Neural cell (in vitro differentiated cells): ENCODE data around the gene DOCK2. TPM values are rescaled to one million over a fixed set of nuclear protein-coding genes. Genes with fewer than 3 reads are reported as not detected.

Experiments used
- H2AFZ ChIP-seq: fragments of 200-600, 300-800 bp; sonication (generic), shearing (Covaris generic); 2 replicates; pipeline ENCODE4 v1.6.0; 2014; ENCODE audit warnings: low read depth, mild to moderate bottlenecking, antibody characterized with exemption, low read length, moderate library complexity
- H3F3A ChIP-seq: fragments of 200-600 bp; shearing (Covaris generic); 2 replicates; pipeline ENCODE4 v1.6.1; 2016; ENCODE audit warnings: mild to moderate bottlenecking, moderate library complexity, mixed read lengths, antibody characterized with exemption, low read length; ENCODE audit not compliant: insufficient read depth, poor library complexity, severe bottlenecking
- H3K27ac ChIP-seq: fragments of 200-600, 300-800 bp; sonication (generic), shearing (Covaris generic); 2 replicates; pipeline ENCODE4 v1.5.1; 2014; ENCODE audit warnings: mild to moderate bottlenecking, low read length, moderate library complexity
- H3K27me3 ChIP-seq: fragments of 300-800, 200-600 bp; sonication (generic), shearing (Covaris generic); 2 replicates; pipeline ENCODE4 v1.6.0; 2014; ENCODE audit warnings: mild to moderate bottlenecking, low read depth, low read length, moderate library complexity; ENCODE audit not compliant: insufficient read depth
- H3K36me3 ChIP-seq: fragments of 300-800, 200-600 bp; sonication (generic), shearing (Covaris generic); 2 replicates; pipeline ENCODE4 v1.5.1; 2014; ENCODE audit warnings: mild to moderate bottlenecking, antibody characterized with exemption, low read length, moderate library complexity; ENCODE audit not compliant: insufficient read depth
- H3K4me2 ChIP-seq: fragments of 300-800, 200-600 bp; sonication (generic), shearing (Covaris generic); 2 replicates; pipeline ENCODE4 v1.6.0; 2014; ENCODE audit warnings: mild to moderate bottlenecking, low read length
- H3K4me3 ChIP-seq: fragments of 300-800, 200-600 bp; sonication (generic), shearing (Covaris generic); 2 replicates; pipeline ENCODE4 v1.5.1; 2014; ENCODE audit warnings: mild to moderate bottlenecking, low read length, moderate library complexity
- H3K79me2 ChIP-seq: fragments of 200-600 bp; shearing (Covaris generic); replicated peaks from 2 replicates; pipeline ENCODE4 v1.6.0; 2014; ENCODE audit warnings: mild to moderate bottlenecking, low read length, moderate library complexity; ENCODE audit not compliant: insufficient read depth
- H3K9ac ChIP-seq: fragments of 300-800, 200-600 bp; sonication (generic), shearing (Covaris generic); 2 replicates; pipeline ENCODE4 v1.6.1; 2016; ENCODE audit warnings: mild to moderate bottlenecking, low read length, mixed read lengths
- H3K9me2 ChIP-seq: fragments of 200-600 bp; shearing (Covaris generic); 2 replicates; pipeline ENCODE4 v1.6.1; 2016; ENCODE audit warnings: mild to moderate bottlenecking, low read length, mixed read lengths; ENCODE audit not compliant: insufficient read depth
- H3K9me3 ChIP-seq: fragments of 200-600, 300-800 bp; sonication (generic), shearing (Covaris generic); 2 replicates; pipeline ENCODE4 v1.6.1; 2016; ENCODE audit warnings: mild to moderate bottlenecking, mixed run types, low read length, moderate library complexity, mixed read lengths
- H4K20me1 ChIP-seq: fragments of 200-600 bp; shearing (Covaris generic); 2 replicates; pipeline ENCODE4 v1.6.1; 2016; ENCODE audit warnings: mild to moderate bottlenecking, mixed run types; ENCODE audit not compliant: insufficient read depth
- EP300 ChIP-seq: fragments of 450-650 bp; conservative IDR thresholded peaks from 2 replicates; pipeline ENCODE4 v1.6.1; 2014; ENCODE audit warnings: antibody characterized with exemption, mild to moderate bottlenecking, moderate library complexity; ENCODE audit not compliant: poor library complexity, severe bottlenecking
- EZH2 ChIP-seq: fragments of 200-600, 300-800 bp; shearing (Covaris generic), sonication (generic); IDR thresholded peaks from 2 replicates; pipeline ENCODE4 v1.6.1; 2014; ENCODE audit warnings: antibody characterized with exemption, low read length, borderline replicate concordance, mild to moderate bottlenecking; ENCODE audit not compliant: insufficient read depth, poor library complexity, severe bottlenecking
- MXI1 ChIP-seq: fragments of 450-650 bp; conservative IDR thresholded peaks from 2 replicates; pipeline ENCODE4 v1.6.1; 2014; ENCODE audit warnings: antibody characterized with exemption, mild to moderate bottlenecking; ENCODE audit not compliant: poor library complexity, severe bottlenecking
- POLR2AphosphoS5 ChIP-seq: IDR thresholded peaks from 2 replicates; pipeline ENCODE4 v1.6.1; 2012
- RAD21 ChIP-seq: fragments of 450-650 bp; conservative IDR thresholded peaks from 2 replicates; pipeline ENCODE4 v1.6.1; 2014; ENCODE audit warnings: antibody characterized with exemption, mild to moderate bottlenecking, moderate library complexity
- SMC3 ChIP-seq: fragments of 450-650 bp; conservative IDR thresholded peaks from 2 replicates; pipeline ENCODE4 v1.6.1; 2014; ENCODE audit warnings: antibody characterized with exemption, mild to moderate bottlenecking, moderate library complexity; ENCODE audit not compliant: poor library complexity
- TAF1 ChIP-seq: IDR thresholded peaks from 2 replicates; pipeline ENCODE4 v1.6.1; 2012; ENCODE audit warnings: low read depth
- polyA plus RNA-seq: library from polyadenylated mRNA; depleted of rRNA; stranded (reverse); fragments of >200 nt; gene quantifications from 2 replicates; pipeline ENCODE4 v1.2.3, GENCODE V29; 2014
- TF ChIP-seq, protein P1 (sequence below): fragments of 450-650 bp; IDR thresholded peaks from 2 replicates; pipeline ENCODE4 v1.5.1; 2014; ENCODE audit warnings: antibody characterized with exemption, mild to moderate bottlenecking, moderate library complexity; ENCODE audit not compliant: poor library complexity, severe bottlenecking
- TF ChIP-seq, protein P2 (sequence below): IDR thresholded peaks from 2 replicates; pipeline ENCODE4 v1.6.1; 2012; ENCODE audit warnings: borderline replicate concordance

Gene DOCK2
- polyA plus RNA-seq, 1 donor from 2014 or later: 0.15 TPM

DNA sequence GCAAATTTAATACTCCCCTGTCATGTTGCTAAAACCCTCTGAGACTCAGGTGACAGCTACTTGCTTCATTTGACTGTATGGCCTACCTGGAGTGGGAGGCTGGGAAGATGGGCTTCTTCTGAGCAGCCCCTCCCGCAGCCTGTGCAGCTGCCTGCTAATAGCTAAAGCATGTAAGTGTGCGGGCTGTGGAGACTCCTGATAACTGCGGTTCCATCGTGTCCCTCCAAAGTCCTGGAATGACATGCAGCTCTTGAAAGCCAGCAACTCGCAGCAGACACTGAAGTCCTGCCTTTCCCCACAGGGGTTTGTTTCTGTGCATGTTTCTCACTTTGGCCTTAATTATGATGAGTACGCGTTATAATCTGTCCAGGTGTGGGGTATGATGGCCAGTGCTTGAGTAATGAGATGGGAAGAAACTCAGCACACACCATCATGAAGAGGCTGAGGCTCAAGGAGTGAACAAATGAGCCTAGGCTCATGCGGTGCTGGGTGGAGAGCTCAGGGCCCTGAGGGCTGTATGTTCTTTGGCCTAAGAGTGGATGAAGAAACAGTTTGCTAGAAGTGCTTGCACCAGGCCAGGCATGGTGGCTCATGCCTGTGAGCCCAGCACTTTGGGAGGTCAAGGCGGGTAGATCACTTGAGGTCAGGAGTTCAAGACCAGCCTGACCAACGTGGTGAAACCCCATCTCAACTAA lies 119.1 kb downstream of the DOCK2 start:
- TF ChIP-seq MXI1 (no peak), EZH2 (no peak), TAF1 (no peak), SMC3 (no peak), EP300 (no peak), POLR2AphosphoS5 (no peak), RAD21 (no peak)
- TF ChIP-seq, protein P1, sequence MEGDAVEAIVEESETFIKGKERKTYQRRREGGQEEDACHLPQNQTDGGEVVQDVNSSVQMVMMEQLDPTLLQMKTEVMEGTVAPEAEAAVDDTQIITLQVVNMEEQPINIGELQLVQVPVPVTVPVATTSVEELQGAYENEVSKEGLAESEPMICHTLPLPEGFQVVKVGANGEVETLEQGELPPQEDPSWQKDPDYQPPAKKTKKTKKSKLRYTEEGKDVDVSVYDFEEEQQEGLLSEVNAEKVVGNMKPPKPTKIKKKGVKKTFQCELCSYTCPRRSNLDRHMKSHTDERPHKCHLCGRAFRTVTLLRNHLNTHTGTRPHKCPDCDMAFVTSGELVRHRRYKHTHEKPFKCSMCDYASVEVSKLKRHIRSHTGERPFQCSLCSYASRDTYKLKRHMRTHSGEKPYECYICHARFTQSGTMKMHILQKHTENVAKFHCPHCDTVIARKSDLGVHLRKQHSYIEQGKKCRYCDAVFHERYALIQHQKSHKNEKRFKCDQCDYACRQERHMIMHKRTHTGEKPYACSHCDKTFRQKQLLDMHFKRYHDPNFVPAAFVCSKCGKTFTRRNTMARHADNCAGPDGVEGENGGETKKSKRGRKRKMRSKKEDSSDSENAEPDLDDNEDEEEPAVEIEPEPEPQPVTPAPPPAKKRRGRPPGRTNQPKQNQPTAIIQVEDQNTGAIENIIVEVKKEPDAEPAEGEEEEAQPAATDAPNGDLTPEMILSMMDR: no peak
- TF ChIP-seq, protein P2, sequence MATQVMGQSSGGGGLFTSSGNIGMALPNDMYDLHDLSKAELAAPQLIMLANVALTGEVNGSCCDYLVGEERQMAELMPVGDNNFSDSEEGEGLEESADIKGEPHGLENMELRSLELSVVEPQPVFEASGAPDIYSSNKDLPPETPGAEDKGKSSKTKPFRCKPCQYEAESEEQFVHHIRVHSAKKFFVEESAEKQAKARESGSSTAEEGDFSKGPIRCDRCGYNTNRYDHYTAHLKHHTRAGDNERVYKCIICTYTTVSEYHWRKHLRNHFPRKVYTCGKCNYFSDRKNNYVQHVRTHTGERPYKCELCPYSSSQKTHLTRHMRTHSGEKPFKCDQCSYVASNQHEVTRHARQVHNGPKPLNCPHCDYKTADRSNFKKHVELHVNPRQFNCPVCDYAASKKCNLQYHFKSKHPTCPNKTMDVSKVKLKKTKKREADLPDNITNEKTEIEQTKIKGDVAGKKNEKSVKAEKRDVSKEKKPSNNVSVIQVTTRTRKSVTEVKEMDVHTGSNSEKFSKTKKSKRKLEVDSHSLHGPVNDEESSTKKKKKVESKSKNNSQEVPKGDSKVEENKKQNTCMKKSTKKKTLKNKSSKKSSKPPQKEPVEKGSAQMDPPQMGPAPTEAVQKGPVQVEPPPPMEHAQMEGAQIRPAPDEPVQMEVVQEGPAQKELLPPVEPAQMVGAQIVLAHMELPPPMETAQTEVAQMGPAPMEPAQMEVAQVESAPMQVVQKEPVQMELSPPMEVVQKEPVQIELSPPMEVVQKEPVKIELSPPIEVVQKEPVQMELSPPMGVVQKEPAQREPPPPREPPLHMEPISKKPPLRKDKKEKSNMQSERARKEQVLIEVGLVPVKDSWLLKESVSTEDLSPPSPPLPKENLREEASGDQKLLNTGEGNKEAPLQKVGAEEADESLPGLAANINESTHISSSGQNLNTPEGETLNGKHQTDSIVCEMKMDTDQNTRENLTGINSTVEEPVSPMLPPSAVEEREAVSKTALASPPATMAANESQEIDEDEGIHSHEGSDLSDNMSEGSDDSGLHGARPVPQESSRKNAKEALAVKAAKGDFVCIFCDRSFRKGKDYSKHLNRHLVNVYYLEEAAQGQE: no peak

DNA sequence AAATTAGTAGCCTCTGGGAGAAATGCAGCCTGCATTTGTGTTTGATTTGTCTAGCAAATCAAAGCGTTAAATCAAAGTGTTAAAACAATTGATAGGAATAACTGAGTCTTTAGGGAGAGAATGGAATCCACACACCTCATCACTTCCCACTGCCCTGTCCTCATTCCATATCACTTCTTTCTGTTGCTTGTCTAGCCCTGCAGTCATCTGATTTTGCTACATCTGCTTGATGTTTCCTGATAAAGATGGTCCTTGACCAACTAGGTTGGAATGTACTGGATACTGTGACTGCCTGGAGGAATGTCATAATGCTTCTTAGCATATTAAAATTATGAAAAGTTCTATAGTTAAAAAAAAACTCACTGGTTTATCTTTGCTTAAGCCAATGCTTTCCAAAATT lies 119.9 kb downstream of the DOCK2 start:
- Histone ChIP-seq H3K27me3 (no peaks in the 10 kb centered on the region), H4K20me1 (no peaks in the 10 kb centered on the region), H3K9me2 (no peaks in the 10 kb centered on the region), H3K4me3 (no peak overlapping the region), H3F3A (no peaks in the 10 kb centered on the region), H3K9me3 (no peaks in the 10 kb centered on the region), H2AFZ (no peak overlapping the region), H3K79me2 (no peaks in the 10 kb centered on the region), H3K9ac (no peak overlapping the region), H3K36me3 (no peaks in the 10 kb centered on the region), H3K4me2 (no peak overlapping the region), H3K27ac (no peak overlapping the region)
- no peak for TF ChIP-seq TAF1
- TF ChIP-seq POLR2AphosphoS5: no peak
- no peak for TF ChIP-seq EZH2
- TF ChIP-seq, protein P2: no peak
- no peak for TF ChIP-seq SMC3
- no peak for TF ChIP-seq RAD21
- TF ChIP-seq MXI1: no peak
- TF ChIP-seq, protein P1: no peak
- TF ChIP-seq EP300: no peak

More for the DNA sequence above, 119.1 kb downstream of the DOCK2 start:
- Histone ChIP-seq H4K20me1 (no peaks in the 10 kb centered on the region), H3F3A (no peaks in the 10 kb centered on the region), H3K79me2 (no peaks in the 10 kb centered on the region), H3K9ac (no peak overlapping the region), H3K4me2 (no peak overlapping the region), H3K27ac (no peak overlapping the region), H3K27me3 (no peaks in the 10 kb centered on the region), H3K9me3 (no peaks in the 10 kb centered on the region), H2AFZ (no peak overlapping the region), H3K9me2 (no peaks in the 10 kb centered on the region), H3K4me3 (no peak overlapping the region), H3K36me3 (no peaks in the 10 kb centered on the region)
